Daoy (cell line): ENCODE results near the gene MYOD1. TPM values are rescaled to one million over a fixed set of nuclear protein-coding genes. Genes with fewer than 3 reads are reported as not detected.

Source experiments
- DNase-seq: peaks from one replicate; pipeline ENCODE4 v3.0.0-alpha.2; 2015; ENCODE audit warnings: low read depth
- total RNA-seq: library from RNA; depleted of rRNA; stranded (reverse); fragments of >200 nt; shearing (Covaris generic); gene quantifications from 2 replicates; pipeline ENCODE4 v1.2.3, GENCODE V29; 2014

The MYOD1 gene
- total RNA-seq, 1 experiment from 2014 or later = not detected

DNA sequence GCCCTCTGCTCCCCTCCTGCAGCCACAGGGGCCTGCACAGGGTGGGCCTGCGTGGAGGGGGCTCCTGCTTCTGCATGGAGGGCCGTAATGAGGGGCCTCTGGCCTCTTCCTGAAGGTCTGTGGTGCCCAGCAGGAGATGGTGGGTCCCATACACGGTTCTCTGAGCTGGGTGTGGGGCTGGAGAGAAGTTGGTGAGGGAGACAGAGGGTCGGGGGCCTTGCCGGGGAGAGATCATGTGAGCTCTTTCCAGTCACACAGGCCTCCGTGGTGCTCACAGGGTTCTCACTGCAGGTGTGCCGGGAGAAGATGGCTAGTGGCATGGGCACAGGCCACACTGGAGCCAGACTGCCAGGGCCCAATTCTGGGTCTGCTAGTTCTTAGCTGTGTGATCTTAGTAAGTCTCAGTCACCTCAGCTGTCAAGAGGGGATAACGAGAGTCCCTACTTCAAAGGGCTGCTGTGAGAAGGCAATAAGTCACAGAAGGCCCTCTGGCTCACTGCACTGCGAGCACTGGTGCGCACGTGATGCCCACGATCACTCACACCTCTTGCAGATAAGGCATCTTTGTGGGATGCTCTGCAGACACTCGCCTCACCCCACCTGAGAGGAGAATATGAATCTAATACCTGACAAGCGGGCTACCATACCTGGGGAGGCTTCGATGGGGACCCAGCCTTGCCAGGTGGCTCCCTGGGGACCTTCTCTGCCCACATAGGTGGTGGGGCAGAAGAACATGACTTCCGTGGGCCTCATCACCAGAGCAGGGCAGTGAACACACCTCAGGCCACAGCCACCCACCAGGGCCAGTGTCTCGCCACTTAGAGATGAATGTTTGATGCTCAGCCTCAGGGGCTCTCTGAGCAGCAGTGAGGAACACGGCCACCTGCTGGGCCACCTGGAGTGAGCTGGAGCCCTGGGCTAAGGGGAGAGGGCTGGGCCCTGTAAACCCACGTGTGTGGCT, 29.7 kb downstream of the MYOD1 start:
- DNase-seq = no peak

DNA sequence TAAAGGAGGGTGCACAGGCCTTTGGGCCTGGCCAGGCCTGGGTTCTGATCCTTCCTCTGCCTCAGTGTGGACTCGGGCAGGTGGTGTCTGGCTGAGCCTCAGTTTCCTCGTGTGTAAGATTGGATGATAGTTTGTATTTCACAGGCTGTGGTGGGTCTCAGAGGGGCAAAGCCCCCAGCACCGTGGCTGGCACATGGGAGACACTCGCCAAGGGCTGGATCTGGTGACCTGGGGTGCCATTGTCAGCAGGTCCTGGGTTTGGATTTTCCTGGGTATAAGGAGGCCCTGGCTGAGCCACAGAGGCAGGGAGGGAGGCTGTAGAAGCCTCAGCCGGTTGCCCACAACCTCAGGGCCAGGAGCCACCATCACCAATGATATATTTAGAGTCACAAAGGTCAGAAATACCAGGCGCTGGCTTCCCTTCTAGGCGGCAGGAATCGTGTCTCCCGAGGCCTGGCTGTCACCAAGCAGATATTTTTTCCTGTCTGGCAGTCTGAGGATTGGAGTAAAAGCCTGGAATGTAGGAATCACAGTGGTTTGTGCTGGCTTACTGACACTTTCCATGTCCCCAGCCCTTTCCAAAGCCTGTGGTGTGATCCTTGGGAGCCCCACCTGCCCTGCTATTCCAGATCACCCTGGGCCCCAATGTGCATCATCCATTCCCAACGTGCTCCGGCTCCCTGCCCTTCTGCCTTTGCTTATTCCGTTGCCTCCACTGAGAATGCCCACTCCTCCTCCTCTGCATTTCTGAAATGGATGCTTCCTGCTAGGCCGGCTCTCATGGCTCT, 30.8 kb downstream of the MYOD1 start:
- no peak for DNase-seq

DNA sequence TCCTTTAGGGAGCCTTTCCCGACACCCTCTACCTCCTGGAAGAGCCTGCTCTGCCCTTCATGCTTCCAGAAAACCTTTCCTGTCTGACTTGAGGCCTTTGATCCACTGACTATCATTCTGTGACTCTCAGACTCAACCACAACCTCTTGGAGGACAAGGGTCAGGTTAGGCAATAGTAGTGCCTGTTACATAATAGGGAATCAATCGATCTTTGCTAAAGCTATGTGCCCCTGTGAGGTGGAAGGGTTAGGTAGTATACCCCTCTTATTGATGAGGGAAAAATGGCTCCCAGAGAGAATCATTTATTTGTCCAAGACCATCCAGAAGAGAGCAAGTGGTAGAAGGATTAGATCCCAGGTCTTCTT, 31.4 kb downstream of the MYOD1 start:
- no peak for DNase-seq

DNA sequence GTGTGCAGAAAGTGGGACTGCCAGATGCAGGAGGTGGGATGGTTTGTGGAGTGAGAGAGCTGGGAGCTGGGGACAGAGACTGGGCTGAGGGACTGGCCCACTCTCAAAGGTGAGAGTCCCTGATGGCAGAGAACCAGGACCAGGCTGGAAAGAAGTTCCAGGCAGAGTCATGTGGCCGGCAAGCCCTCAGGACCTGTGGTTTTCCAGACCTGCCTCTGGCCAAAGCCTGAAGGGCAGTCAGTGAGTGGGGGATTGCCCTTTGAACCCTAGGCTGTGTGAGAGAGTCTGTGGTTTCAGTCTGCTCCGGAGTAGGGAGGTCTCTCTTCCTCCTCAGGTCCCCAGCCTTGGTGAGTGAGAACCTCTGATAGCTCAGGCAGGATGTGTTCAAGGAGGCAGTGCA, 32.2 kb downstream of the MYOD1 start:
- DNase-seq = no peak

DNA sequence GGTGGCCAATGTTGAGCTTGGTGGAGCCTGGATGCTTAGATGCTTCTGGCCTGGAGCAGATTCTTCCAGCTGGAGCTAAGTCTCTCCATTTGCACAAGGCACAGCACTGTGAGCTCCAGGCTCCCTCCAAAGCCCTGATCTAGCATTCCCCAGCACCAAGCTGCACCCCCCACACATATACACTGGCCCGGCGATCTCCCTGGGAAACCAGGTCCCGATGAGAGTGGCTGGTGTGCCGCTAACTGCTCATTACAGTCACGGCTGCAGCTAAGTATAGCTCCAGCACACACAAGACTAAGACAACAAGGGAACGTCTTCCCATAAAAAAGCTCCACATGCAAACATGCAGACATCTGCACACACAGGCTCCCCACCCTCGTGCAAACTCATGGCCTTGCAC, 32.8 kb downstream of the MYOD1 start:
- DNase-seq = no peak

DNA sequence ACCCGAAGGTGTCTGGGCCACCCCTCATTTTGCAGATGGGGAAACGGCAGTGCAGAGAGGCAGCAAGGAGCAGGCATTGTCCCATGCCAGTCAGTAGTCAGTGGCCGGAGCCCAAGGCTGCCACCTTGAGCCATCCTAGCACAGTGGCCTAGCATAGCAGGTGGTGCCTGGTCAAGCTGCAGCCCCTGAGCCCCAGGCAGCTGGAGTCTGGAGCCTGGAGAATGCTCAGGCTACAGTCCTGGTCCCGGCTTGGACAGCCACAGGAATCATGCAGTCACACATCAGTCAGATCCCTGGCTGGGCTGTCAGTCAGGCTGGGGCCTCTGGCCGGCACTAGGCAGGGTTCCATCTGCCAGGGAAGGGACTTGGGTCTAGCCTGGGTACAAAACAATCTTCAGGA, 33.8 kb downstream of the MYOD1 start:
- no peak for DNase-seq

DNA sequence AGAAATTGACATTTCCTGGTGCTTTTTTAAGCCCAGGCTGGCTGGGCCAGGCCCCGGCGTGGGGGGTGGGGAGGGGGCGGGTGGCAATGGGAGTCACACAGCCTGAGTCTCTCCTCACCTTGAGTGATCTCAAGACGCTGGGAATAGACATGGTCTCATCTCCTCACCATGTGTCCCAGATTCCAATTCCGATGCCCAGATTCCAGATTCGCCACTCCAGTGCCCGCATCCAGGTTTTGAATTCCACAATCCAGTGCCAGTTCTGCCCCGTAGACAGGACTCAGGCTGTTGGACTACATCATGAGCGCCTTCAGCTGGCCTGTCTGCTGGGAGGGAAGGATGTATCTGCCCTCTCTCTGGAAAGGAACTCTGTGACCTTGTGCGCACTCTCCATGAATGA, 34.3 kb downstream of the MYOD1 start:
- no peak for DNase-seq

DNA sequence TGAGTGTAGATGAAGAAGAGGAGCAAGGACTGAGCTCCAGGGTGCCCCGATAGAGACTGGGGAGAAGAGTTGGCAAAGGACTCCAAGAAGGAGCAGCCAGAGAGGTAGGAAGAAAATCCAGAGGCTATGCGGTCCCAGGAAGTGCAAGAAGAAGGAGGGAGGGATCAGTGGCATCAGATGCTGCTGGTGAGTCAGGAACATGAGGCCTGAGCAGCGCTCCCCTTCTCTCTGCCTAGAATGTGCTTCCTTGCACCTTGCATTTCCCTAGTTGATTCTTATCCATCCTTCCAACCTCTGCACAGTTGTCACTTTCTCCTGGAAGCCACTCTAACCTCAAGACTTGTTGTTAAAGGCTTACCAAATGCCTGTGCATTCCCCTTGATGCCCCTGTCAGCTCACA, 36.5 kb downstream of the MYOD1 start:
- DNase-seq = no peak

DNA sequence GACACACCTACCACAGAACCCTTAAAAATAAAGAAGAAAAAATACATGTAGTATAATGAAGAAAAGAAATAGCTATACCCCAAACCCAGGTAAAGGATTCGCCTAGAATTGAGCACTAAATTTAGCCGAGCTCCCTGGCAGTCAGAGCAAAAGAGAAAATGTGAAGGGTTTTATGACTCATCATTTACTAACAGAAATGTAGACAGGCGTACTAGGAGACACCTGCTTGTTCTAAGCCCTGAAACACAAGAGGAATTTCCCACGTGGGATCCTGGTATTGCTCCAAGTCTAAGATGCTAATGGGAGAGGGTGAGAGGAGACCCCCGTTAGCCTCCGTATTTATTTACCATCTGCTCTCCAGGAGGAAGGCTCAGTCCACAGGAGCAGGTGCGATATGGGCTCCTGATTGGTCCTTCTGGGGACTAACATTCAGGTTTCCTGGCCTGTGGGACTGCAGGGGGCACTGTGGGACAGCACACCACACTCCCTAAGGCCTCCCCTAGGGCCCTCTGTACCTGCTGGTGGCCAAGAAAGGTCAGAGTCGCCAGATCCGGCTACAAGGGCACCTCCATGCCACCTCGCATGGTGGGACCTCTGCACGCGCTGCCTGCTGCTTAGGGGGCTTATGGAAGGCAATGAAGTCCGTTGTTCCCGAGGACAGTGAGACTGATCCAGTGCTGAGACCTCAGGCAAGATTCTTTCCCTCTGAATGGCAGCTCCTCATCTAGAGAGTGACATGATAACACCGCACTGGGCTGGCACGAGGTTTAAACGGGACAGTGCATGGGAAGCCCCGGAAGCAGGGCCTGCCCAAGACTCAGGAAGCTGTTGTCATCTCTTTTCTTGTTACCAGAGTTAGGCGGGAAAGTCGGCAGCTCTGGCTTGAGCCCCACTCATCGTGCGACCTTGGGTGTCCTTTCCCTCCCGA, 41.0 kb downstream of the MYOD1 start:
- peak; percentile 55 for DNase-seq

DNA sequence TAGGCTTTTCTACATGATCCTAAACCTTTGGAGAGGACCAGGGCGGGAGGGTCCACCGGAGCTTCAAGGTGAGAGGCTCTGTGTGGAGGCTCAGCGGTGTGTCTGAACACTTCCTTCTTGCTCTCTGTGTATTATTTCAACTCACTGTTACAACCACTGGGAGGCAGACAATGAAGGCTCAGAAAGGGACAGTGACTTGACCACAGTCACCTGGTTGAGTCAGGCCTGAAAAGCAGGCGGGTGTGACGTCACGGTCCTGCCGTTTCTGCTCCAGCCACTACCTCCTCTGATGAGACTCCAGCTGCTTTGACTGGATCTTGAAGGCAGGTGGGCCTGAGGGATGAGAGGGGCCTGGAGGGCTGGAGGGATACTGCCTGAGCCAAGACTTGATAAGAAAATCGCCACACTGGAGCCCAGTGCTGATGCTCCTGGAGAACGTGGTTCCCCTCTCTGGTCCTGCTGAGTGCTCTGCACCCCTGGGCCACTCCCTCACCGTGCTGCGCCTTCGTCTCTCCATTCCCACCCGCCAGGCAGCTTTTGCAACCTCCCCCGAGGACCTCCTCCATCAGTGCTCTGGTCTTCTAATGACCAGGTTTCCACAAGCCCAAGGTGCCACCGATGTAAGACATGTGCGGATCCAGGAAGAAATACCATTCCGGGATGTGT, 43.1 kb downstream of the MYOD1 start:
- no peak for DNase-seq

DNA sequence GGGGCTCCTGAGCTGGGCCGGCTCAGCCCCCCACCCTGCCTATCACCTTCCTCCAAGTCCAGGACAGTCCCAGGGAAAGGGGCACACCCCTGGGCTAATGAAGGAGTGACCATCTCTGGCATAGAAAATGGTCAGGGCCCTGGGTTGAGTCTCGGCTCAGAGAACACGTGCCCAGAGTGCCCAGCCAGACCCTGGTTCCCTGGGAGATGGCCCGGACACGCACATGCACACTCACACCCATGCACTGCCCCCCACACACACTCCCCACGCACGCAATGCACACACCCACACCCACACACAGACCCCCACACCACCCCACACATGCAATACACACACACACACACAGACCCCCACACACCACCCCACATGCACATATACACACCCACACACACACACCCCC, 43.9 kb downstream of the MYOD1 start:
- no peak for DNase-seq

DNA sequence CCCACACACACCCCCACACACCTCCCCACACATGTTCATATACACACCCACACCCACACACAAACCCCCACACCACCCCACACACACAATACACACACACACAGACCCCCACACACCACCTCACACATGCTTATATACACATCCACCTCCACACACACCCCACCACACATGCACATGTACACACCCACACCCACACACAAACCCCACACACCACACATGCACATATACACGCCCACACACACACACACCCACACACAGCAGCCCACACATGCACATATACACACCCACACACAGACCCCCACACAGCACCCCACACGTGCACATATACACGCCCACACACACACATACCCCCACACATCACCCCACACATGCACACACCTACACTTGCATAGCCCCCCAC, 44.3 kb downstream of the MYOD1 start:
- DNase-seq = no peak

DNA sequence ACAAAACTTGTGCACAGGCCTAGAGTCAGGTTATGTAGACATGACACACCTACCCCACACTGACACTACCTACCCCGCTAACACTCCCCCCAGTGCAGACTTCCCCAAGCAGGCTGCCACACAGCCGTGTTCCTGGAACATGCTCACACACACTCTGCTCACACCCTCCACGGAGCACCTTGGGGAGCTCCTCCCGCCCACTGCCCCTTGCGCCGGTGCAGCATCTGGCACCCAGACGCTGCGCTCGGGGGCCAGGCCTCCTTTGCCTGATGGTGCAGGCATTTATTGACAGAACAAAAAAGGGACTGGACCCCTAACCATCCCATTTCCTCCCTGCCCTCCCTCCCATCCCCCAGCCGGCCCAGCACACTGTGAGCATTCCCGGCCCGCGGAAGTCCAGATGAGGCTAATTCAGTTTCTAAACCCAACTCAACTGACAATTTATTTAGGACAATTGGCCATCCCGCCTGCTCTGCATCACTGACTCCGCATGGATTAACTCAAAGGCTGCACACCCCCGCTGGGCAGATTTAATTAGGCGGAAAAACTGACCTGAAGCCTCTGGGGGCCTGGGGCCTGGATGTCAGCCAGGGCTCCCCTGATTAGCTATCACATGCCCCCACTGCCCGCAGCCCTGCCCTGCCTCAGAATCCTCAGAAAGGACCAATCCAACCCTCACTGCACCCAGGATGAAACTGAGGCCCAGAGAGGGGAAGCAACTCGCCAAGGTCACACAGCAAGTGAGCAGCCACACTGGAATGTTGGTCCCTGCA, 45.3 kb downstream of the MYOD1 start:
- DNase-seq = no peak

DNA sequence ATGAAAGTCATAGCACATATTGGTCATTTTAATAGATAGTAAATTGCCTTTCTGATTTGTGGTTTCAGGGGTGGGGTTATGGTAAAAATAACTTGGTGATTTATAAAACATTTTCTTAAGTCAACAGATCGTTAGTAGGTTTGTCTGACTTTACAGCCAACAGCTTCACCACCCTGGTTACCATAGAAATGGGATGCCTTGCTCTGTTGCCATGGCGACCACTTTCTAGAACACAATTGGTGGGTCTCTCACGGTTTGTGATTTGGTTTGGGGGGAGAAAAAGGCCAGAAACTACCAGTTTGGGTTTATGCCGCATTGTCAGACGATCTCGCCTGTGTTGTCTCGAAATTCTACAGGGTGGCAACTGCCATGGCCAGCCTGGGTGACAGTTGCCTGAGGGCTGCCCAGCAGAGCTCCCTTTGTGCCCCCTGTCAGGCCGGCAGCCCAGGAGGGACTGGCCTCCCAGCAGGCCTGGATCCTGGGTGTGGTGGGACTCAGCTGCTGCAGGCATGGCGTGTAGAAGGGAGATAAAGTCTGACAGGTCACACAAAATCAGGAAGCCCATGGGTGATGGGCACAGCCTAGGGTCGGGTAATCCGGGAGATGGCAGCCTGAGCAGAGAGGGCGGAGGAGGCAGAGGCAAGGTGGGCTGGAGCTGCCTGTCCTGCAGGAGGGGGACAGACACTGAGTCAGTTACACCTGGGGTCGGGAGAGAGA, 46.1 kb downstream of the MYOD1 start:
- DNase-seq = no peak

DNA sequence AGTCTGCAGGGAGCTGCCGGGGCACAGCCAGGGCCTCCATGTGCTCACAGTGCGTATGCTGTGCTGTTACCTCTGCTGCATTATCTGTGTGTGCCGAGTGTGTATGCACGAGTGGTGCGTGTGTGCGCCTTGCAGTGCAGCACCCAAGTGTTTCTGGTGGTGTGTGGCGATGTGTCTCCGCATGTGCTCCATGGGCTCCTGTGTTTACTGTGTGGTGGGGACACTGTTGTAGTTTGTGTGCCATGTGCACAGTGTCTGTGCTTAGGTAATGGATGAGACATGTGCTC, 46.6 kb downstream of the MYOD1 start:
- DNase-seq = no peak

DNA sequence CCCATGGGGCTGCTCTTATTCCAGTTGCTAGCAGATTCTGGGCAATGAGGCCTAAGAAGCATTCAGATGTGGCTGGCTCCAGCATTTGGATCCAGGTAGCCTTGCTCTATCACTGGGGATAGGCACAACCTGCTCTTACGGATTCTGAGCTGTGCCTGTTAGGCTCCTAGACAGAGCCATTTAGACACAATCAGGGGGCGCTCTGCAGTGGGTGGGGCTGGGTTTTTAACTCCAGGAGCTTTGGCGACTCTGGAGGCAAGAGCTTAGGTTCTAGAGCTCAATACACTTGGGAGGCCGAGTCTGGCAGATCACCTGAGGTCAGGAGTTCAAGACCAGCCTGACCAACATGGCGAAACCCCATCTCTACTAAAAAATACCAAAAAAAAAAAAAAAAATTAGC, 47.2 kb downstream of the MYOD1 start:
- no peak for DNase-seq

DNA sequence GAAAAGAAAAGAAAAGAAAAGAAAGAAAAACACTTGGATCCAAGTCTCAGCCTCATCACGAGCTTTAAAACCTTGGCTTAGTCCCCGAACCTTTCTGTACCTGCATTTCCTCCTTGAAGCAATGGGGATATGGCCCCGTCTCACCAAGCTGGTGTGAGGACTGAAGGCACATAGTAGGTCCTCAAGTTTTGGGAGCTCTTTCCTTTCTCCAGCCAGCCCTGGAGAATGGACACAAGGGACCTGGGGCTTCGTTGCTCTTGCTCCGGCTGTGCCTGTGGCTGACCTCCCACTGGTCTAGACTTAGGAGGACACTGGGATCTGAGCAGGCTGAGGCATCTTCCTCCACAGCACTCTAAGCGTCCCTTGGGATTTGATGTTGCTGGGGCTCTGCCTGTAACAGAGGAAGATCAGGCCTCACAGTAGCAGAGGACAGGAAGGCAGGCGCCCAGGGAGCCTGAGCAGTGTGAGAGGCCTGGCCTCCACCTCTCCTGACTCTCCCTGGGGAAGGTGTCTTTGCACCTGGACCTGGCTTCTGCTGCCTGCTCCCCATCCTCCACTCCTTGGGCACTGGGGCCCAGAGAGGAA, 48.0 kb downstream of the MYOD1 start:
- DNase-seq = no peak

DNA sequence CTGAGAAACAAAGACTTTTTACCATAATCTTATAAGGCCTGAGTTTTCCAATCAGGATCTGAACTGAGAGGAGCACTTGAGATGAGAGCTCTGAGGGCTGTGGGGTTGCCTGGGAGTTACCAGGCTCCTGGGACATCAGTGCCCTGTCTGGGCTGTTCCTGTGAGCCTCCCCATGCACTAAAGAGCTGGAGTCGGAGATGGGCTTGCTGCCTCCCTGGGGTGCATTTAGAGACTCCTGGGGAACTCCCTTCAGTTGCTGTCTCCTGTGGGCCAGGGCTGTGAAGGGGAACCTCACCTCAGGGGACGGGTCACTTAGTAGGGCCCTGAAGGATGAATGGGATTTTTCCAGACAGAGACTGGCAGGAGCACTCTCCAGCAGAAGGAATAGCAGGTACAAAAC, 48.5 kb downstream of the MYOD1 start:
- DNase-seq = no peak

DNA sequence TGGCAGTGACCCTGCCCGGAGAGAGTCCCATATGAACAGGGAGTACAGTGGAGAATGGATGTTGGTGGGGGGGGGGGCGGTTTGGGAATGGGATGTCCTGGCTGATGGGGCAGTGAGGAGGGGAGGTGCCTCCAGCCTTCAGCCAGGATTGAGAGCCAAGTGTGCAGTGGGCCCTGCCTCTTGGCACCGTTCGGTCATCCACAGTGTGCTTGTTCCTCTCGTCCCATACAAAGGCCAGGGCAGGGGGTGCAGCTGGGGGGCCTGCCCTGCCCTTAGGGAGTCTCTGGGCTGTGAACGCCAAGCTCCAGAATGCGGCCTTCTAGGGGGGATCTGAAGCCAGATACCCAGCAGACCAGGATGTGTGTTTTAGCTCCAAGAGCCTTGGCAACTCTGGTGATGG, 49.2 kb downstream of the MYOD1 start:
- no peak for DNase-seq

DNA sequence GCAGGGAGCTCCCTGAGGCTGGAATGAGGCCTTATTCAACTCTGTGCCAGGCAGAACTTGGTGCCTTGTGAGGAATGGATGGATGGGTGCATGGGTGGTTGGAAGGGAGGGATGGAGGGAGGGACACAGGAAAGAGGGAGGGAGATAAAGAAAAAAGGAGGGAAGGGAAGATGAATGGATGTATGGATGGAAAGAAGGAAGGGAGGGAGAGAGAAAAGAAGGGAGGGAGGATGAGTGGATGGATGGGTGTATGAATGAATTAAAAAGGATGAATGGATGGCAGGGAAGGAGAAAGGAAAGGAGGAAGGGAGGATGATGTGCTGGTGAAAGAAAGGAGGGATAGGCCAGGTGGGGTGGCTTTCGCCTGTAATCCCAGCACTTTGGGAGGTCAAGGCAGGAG, 49.8 kb downstream of the MYOD1 start:
- DNase-seq = no peak
